Motor neuron (in vitro differentiated cells): ENCODE data around the gene CD9. TPM values are rescaled to one million over a fixed set of nuclear protein-coding genes. Genes with fewer than 3 reads are reported as not detected.

Source experiments
- ATAC-seq, 8 experiments: fragments of 200-7000 bp; cut with Tn5 transposase; replicated peaks in 6 of 8; 2 replicates each; pipeline ENCODE4 v1.8.0; 2021; ENCODE audit warnings: mild to moderate bottlenecking in 8 of 8, moderate library complexity in 8 of 8
- H3K27ac ChIP-seq, 2 donors: fragments of 250-450 bp; sonication (Bioruptor Pico); 2 replicates each; pipeline ENCODE4 v1.9.0; 2021; ENCODE audit warnings: antibody characterized with exemption in 2 of 2, mild to moderate bottlenecking in 2 of 2, moderate library complexity in 1 of 2
- H3K4me1 ChIP-seq, 2 donors: fragments of 250-450 bp; sonication (Bioruptor Pico); replicated peaks in 1 of 2; 2 replicates each; pipeline ENCODE4 v1.6.1; 2021; ENCODE audit warnings: antibody characterized with exemption in 2 of 2, mild to moderate bottlenecking in 2 of 2, moderate library complexity in 1 of 2
- H3K4me3 ChIP-seq, 5 donors: fragments of 250-450 bp; sonication (Bioruptor Pico); 2 replicates each; pipeline ENCODE4 v1.9.0; 2021; ENCODE audit warnings: antibody characterized with exemption in 5 of 5, mild to moderate bottlenecking in 5 of 5, moderate library complexity in 4 of 5
- WGBS, 10 experiments: fragments of 450-650 bp; shearing (Covaris generic); methylation state at CpG; one replicate each; pipeline ENCODE4 v1.0.0; 2022; 5-methylcytosine and 5-hydroxymethylcytosine counted together
- in situ Hi-C, 9 experiments: fragments of 400-800 bp; cut with MboI; loops; one replicate each; pipeline ENCODE4 v1.15.0; 2021; ENCODE audit warnings: low sequenced_read_pairs in 9 of 9, low pct_unique_long_range_greater_than_20kb in 2 of 9; ENCODE audit not compliant: unreplicated experiment in 9 of 9
- total RNA-seq, 8 experiments: library from RNA; unstranded; fragments of 300-600 nt; gene quantifications; 2 replicates each; pipeline versions ENCODE4 v1.2.3 to v1.2.4, GENCODE V29; 2022

Gene CD9
- total RNA-seq, 8 experiments from 2014 or later, result 0.73 to 104 (median 2.5) TPM

DNA sequence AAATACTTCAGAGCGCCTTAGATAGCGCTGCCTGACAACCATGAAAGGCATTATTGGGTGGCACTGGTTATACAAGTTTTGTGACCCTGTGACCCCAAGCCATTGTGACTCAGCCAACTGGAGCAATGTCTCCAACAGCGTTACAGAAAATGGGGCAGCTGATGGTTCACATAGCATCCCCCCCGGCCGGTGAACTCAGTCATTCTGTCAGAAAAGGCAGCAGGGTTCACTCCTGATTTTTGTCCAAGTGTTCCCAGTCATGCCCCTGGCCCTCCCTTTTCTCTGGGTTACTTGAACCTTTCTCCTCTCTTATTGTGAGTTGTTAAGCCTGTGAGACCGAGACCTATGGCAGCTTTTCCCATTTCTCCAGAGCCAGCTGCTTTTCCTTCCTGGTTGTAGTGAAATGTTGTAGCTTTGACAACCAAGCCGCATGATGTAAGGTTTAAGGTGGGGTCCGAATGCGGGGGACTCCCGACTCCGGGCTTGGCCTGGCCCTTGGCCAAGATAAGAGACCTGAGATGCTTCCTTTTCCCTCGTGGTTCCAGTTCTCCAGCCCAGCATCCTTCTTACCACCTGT lies 22.0 kb downstream of the CD9 start:
- Histone ChIP-seq H3K4me3 (no peak overlapping the region), H3K27ac (no peak overlapping the region), H3K4me1 (peaks cover 13 to 20% of the 10 kb centered on the region in 2 donors)
- ATAC-seq, result peak in 5 of 8 experiments; percentile 6 to 50 (median 37)
- in situ Hi-C loops, result no loop called here
- WGBS, 10 experiments, result 0 to 100% (median 16%) methylated on average over 1 to 6 of the region's 12 CpGs; no CpG with 5 or more reads in 2 of the 10 experiments

DNA sequence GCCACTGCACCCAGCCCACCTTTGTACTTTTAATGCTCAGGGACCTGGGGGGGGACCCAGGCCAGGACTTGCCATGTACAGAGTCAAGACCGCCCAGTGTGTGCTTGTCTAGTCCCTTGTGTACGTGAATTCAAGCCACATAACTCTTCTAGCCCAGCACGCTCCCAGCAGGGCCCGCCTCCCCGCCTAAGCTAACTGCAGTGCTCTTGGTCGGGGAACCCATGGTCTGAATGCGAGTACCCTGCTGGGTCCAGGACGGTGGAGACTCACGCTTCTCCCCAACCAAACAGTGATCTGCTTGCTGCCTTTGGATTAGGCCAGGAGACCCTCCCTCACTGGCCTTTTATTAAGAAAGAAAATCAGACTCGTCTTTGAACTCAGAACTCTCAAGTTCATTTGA lies 23.3 kb downstream of the CD9 start:
- no peak overlapping the region for H3K27ac ChIP-seq
- no peak overlapping the region for H3K4me3 ChIP-seq
- in situ Hi-C loops, result no loop called here
- WGBS, 10 experiments, result 80 to 100% (median 85%) methylated on average over 1 to 4 of the region's 10 CpGs; no CpG with 5 or more reads in 6 of the 10 experiments
- H3K4me1 ChIP-seq, result peaks cover 13 to 24% of the 10 kb centered on the region in 2 donors
- ATAC-seq, result no peak

DNA sequence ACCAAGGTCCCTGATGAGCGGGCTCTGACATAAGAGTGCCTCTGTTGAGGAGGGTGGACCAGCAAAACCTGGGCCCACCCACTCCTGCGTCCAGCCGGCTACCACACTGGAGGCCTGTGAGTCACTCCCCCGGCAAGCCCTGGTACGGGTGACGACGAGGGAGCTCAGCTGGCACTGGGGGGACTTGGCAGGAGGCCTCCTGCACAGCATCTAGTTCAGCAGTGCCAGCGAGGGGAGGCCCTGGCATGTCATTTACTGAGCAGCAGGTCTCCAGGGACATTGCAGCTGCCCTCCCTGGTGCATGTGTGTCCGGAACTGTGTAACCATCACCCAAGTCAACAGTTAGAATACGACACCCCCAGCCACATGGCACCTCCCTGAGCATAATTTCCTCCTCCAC lies 24.4 kb downstream of the CD9 start:
- WGBS, 10 experiments, result 20 to 100% (median 91%) methylated on average over 1 to 7 of the region's 10 CpGs; no CpG with 5 or more reads in 5 of the 10 experiments
- Histone ChIP-seq H3K27ac (no peak overlapping the region), H3K4me1 (peaks cover 20 to 34% of the 10 kb centered on the region in 2 donors), H3K4me3 (no peak overlapping the region)
- in situ Hi-C loops, result no loop called here
- ATAC-seq, result peak in 2 of 8 experiments; percentile 3 to 15

DNA sequence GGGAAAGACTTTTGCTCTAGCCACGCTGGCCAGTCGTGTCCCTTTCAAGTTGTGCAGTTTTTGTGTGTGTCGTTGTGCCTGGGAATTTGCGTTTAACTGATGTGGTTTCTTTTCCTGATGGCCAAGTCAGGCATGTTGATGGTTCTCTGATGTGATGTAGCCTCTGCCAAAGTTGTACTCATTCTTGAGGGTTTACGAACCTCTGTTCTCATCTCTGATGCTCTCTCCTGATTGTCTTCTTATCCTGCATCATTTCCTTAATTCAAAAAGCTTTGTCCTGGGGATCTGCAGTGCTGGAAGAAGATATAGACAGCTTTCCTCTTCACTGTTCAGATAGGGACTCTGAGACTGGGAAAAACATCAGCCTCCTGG lies 25.4 kb downstream of the CD9 start:
- ATAC-seq, result no peak
- H3K4me1 ChIP-seq, result peaks cover 30 to 41% of the 10 kb centered on the region in 2 donors
- WGBS, 10 experiments, result 22 to 100% (median 82%) methylated on average over 1 to 4 of the region's 5 CpGs; no CpG with 5 or more reads in 3 of the 10 experiments
- in situ Hi-C loops, result no loop called here
- no peak overlapping the region for H3K27ac ChIP-seq
- H3K4me3 ChIP-seq, result no peak overlapping the region

DNA sequence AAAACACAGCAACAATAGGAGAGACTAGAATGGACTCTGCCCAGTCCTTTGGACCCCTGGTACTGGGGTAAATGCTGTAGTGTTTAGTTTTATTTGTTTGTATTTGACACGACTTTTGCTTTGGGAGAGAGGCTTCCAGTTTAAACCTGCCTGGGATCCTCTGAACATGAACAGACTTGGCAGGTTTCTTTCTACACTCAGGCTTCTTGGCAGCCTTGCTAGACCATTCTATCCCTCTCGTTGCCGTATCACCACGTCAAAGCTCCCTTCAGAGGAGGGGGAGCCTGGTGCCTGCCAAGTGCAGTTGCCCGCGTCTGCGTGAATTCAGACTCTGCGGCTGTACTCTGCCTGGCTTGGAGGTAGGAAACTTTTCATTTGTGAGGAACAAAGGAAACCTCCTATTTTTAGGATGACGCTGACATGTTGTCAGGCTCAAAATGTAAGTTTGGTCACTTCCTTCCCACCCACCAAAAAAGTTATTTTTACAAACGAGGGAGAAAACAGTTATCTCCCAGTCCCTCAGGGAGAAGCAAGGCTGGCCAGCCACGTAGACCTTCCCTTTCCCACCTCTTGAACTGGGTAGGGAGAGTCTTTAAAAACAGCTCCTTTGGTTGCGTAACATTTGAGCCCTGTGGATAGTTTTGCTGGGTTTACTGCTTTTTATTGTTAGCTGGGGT lies 25.9 kb downstream of the CD9 start:
- Histone ChIP-seq H3K27ac (no peak overlapping the region), H3K4me3 (no peak overlapping the region), H3K4me1 (peaks cover 34 to 46% of the 10 kb centered on the region in 2 donors)
- 16 to 81% (median 65%) methylated on average over 1 to 10 of the region's 12 CpGs; no CpG with 5 or more reads in 2 of the 10 experiments for WGBS, 10 experiments
- in situ Hi-C loops, result no loop called here
- peak in 4 of 8 experiments; percentile 32 to 63 (median 44) for ATAC-seq

DNA sequence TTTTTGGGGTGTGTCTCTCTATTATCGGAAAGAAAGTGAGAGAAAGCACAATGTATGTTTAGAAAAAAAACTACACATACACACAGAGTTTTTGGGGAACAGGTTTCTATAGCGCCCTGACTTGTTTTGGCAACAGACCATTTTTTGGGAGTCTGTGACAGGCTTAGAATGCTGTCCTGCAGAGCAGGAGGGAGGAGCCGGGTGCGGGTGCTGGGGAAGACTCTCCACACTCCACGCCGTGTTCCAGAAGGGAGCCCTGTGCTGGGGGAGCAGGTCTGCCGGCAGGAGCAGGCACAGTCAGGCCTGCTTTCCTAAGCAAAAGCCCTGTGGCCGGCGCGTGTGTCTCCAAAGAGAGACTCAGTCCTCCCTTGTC lies 26.5 kb downstream of the CD9 start:
- Histone ChIP-seq H3K4me1 (peaks cover 34 to 47% of the 10 kb centered on the region in 2 donors), H3K27ac (no peak overlapping the region), H3K4me3 (no peak overlapping the region)
- WGBS, 10 experiments, result 10 to 97% (median 86%) methylated on average over 1 to 9 of the region's 10 CpGs; no CpG with 5 or more reads in 5 of the 10 experiments
- peak in 3 of 8 experiments; percentile 19 to 49 (median 33) for ATAC-seq
- in situ Hi-C loops, result no loop called here

DNA sequence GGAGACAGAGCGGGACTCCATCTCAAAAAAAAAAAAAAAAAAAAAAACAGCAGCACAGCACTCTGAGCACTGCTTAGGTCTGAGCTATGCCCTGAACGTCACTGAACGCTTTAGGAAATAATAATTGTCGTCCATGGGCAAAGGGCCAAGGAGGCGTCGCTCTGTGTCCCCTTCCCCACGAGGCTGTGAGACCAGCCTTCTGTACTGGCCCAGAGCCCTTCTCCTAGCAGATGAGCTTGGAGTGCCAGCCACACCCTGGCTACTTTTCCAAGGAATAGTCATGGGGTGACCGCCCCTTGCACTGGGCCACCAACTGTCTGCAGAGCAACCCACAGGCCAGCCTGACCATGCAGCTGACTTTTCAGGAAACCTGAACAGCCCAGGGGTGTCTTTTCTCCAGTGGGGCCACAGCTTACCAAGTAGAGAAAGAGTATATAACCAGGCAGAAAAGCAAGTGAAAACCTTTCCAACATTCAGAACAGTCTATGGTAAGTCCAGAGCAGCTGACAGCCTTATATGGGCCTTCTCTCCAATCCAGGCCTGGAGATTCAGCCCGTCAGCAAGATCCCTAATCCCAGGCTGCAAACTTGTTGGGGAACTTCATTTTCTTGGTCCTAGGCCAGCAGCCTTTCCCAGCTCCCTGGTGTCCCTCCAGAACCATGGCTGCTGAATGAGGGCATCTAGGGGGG lies 28.5 kb downstream of the CD9 start:
- Histone ChIP-seq H3K4me3 (no peak overlapping the region), H3K4me1 (peaks cover 21 to 35% of the 10 kb centered on the region in 2 donors), H3K27ac (peak overlapping the region in 1 of 2 donors; percentile 36)
- in situ Hi-C loops, result no loop called here
- ATAC-seq, result peak in 2 of 8 experiments; percentile 7 to 8
- 56 to 100% (median 85%) methylated on average over 1 to 8 of the region's 9 CpGs; no CpG with 5 or more reads in 4 of the 10 experiments for WGBS, 10 experiments

DNA sequence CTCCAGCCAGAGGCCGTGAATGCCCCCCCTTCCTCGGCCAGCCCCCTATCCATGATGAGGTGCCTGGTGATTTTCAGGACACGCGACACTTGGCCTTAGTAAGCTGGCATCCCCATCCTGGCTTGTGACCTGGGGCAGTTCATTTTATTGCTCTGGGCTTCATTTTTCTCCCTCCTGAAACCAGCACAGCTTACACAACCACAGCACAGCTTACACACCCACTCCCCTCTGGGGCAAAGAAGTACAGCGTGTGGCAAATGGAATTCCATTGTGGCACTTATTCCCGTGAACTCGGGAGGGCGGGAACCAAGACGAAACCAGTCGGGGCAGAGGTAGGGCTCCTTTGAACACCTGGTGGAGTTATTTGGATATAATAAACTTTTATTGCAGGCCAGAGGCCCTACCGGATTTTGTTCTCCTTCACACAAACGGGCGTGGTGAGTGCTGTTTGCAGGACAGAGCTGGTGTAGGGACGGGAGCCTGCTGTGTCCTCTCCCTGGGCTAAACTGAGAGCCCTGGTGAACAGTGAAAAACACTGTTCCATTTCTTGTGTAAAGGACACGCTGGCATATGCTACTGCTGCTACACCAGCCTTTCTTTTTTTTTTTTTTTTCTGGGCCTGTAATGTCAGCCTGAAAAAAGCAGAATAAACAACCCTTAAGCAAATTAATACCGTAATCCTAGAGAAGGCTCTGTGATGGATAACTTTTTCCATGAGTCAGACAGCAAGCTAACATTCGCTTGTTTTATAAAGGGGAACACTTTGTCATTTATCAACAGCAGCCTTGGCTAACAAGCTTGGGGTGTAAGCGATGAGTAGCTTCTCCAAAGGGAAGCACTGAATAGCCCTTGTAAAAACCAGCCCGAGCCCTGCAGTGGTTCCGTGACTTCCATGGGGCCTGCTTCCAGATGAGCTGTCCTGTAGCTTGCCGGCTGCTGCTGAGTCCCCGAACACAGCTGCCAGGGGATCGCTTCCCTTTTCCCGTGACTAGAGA lies 29.3 kb downstream of the CD9 start:
- peak overlapping the region in 1 of 2 donors; percentile 60 for H3K27ac ChIP-seq
- peaks cover 21 to 35% of the 10 kb centered on the region in 2 donors for H3K4me1 ChIP-seq
- peak; percentile 30 to 86 (median 80) for ATAC-seq
- in situ Hi-C loops, result no loop called here
- WGBS, 10 experiments, result 0 to 52% (median 39%) methylated on average over 2 to 11 of the region's 24 CpGs; no CpG with 5 or more reads in 1 of the 10 experiments
- H3K4me3 ChIP-seq, result no peak overlapping the region

DNA sequence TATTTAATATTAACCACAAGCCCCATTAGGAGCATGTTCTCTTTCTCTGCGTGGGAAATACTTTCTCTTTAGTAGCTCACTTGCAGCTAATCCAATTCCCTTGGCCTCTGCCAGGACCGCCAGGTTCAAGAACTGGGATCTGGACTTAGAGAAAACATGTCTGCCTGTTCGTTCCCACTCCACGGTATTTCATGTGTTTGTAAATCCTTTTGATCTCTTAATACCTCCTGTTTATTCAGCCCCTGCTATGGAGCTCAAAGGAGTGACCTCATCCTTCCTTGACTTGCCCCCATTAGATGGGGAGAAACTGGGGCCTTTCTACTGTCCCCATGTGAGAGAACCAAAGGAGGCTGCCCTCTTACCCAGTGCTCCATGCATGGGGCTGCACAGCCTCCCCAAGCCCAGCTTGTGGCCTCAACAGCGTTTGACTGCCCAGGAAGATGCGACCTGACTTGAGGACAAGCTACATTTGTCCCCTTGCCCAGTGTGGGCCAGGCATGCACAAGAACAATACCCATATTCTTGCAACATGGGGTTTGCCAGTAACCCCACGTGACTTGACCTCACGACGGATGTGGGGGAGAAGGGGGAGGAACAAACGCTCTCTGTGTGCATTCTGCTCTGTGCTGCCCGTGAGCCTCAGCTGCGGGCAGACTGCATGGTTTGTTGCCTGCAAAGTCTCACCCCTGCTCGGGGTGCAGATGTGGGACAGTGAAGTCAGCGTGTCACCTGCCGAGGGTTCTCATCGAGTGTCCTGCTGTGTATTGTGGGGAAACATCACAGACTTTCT lies 30.3 kb downstream of the CD9 start:
- in situ Hi-C loops, result no loop called here
- peak in 6 of 8 experiments; percentile 2 to 58 (median 51) for ATAC-seq

DNA sequence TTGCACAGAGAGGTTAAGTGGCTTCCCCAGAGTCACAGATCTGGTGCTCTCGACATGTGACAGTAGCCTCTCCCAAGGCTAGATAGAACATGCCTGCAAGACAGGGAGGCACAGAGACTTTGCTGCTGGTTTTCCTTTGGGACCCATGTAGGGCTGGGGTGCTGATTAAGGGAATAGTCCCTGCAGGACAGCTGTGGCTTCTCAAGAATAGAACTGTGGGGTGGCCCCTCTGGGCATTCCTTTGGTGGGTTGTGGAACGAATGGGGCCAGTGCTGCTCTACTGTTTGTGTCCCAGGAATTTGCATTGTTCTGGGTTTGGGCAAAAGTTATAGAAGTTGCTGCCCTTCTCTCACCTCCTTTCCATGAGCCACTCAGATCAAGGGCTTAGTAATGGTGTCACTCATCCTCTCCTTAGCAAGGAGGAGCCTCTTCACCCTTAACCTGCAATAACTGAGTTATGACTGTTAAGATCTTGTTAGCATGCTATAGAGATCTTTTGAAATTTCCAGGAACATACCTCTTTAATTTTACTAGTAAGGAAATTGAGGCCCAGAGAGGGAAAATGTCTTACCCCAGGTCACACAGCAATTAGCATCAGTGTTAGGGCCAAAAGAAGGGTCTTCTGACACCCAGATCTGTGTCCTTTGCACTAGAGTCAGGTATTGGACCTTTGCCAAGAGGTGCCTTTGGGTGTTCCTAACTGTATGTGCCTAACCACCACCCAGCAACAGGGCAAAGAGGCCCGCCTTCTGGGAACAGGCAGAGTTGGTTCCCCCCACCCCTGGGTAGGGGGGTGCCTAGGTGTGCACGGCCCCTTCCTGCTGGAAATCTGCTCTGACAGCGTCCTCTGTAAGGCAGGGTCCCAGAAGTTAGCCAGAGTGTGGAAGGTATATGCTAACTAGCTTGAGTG lies 31.4 kb downstream of the CD9 start:
- WGBS, 10 experiments, result 65 to 100% (median 100%) methylated on average over 1 to 2 of the region's 5 CpGs; no CpG with 5 or more reads in 5 of the 10 experiments
- Histone ChIP-seq H3K4me3 (no peak overlapping the region), H3K27ac (no peak overlapping the region), H3K4me1 (peaks cover 21 to 27% of the 10 kb centered on the region in 2 donors)
- no peak for ATAC-seq
- in situ Hi-C loops, result no loop called here

More for the DNA sequence above, 30.3 kb downstream of the CD9 start:
- WGBS, 10 experiments, result 16 to 64% (median 40%) methylated on average over 1 to 8 of the region's 16 CpGs; no CpG with 5 or more reads in 3 of the 10 experiments
- Histone ChIP-seq H3K27ac (peak overlapping the region in 1 of 2 donors; percentile 60), H3K4me3 (no peak overlapping the region), H3K4me1 (peaks cover 21 to 35% of the 10 kb centered on the region in 2 donors)
